Kidney (tissue), 14 donors: ENCODE data around the gene OR9I1. TPM values are rescaled to one million over a fixed set of nuclear protein-coding genes. Genes with fewer than 3 reads are reported as not detected.

ENCODE experiments used
- DNase-seq, 5 donors: peaks; one replicate each; pipeline ENCODE4 v3.0.0-alpha.2; 2013 to 2020
- FAIRE-seq: peaks from 2 replicates; lab custom pipeline; 2012; peaks lifted over from hg19 to GRCh38; lab: Jason Lieb, UNC
- H3K27ac ChIP-seq, 2 donors: one replicate each; pipeline ENCODE4 v1.7.0; 2013; ENCODE audit warnings: low read depth in 2 of 2, low read length in 2 of 2, inconsistent platforms in 1 of 2
- H3K27me3 ChIP-seq: one replicate; pipeline ENCODE4 v1.7.1; 2013; ENCODE audit warnings: low read length, inconsistent platforms; ENCODE audit not compliant: control insufficient read depth, insufficient read depth
- H3K36me3 ChIP-seq, 3 donors: one replicate each; pipeline versions ENCODE4 v1.7.0 to v1.7.1; 2013; ENCODE audit warnings: low read length in 3 of 3, control low read depth in 1 of 3, inconsistent platforms in 1 of 3; ENCODE audit not compliant: insufficient read depth in 3 of 3, control insufficient read depth in 2 of 3
- H3K4me1 ChIP-seq, 3 donors: one replicate each; pipeline versions ENCODE4 v1.7.0 to v1.7.1; 2013; ENCODE audit warnings: low read length in 3 of 3, inconsistent platforms in 1 of 3, low read depth in 1 of 3; ENCODE audit not compliant: control insufficient read depth in 2 of 3, insufficient read depth in 2 of 3
- H3K4me3 ChIP-seq, 3 donors: one replicate each; pipeline versions ENCODE4 v1.7.0 to v1.8.1; 2013; ENCODE audit warnings: low read length in 3 of 3, control low read depth in 1 of 3, inconsistent platforms in 1 of 3
- H3K9ac ChIP-seq, 3 donors: one replicate each; pipeline versions ENCODE4 v1.7.0 to v1.7.1; 2013; ENCODE audit warnings: low read length in 3 of 3, control low read depth in 1 of 3, inconsistent platforms in 1 of 3
- H3K9me3 ChIP-seq, 3 donors: one replicate each; pipeline versions ENCODE4 v1.7.0 to v1.7.1; 2013; ENCODE audit warnings: low read length in 3 of 3, control low read depth in 1 of 3, inconsistent platforms in 1 of 3; ENCODE audit not compliant: control insufficient read depth in 2 of 3, insufficient read depth in 1 of 3
- CTCF ChIP-seq: IDR thresholded peaks from 3 replicates; pipeline ENCODE4 v1.5.1; 2012; ENCODE audit warnings: mild to moderate bottlenecking, moderate library complexity, borderline replicate concordance; ENCODE audit not compliant: insufficient read depth; ENCODE audit errors: extremely low read depth
- intact Hi-C: fragments of 100-400 bp; cut with DNase I; formaldehyde crosslinking; loops from one replicate; pipeline ENCODE4 v1.11.1; 2022
- polyA plus RNA-seq: library from polyadenylated mRNA; stranded (reverse); fragments of 350-450 nt; fragmentation: Illumina TruSeq; extraction: RNeasy Lipid Tissue Mini Kit (QIAGEN cat#74804); gene quantifications from one replicate; pipeline ENCODE4 v1.2.3, GENCODE V29; 2014; ENCODE audit warnings: low read depth, low replicate concordance; ENCODE audit not compliant: insufficient read depth
- total RNA-seq: library from RNA; stranded (reverse); fragmentation: NEBNext Ultra II Directional; extraction: Animal tissue kit (Norgen Biotek cat#: 25700); gene quantifications from one replicate; pipeline ENCODE4 v1.2.1, GENCODE V29; 2021
- donor health status: control.
- donor health status: control.
- donor health status: control.
- donor health status: control.
- donor health status: control.
- donor health status: DM: yes; HTN: yes; CAD: no.
- donor health status: Normal renal cell carcinoma (clear cell type).

Gene OR9I1
- total and polyA plus RNA-seq, 2 donors from 2014 or later: not detected

DNA sequence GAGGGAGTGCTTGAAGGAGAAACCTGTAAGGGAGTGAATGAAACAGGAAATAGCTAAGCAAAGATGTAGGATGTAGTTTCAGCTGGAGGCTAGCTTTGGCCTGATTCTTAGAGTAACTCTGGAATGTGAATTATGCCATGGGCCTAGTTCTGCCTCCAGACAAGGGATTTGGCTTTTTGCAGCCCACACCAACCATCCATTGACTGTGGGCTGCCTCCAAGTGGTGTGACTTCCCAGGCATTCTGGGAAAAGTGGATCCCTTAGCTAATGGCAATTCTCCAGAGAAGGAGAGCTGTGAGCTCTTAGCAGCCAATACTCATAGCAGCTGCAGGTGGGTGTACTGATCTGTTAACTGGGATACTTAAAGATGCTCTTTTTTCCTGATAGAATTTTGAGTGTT, 2.0 kb upstream of the OR9I1 start:
- Histone ChIP-seq H3K4me1 (no peaks in the 10 kb centered on the region), H3K27ac (no peak overlapping the region), H3K36me3 (no peaks in the 10 kb centered on the region), H3K9ac (no peak overlapping the region), H3K9me3 (no peaks in the 10 kb centered on the region), H3K4me3 (no peak overlapping the region), H3K27me3 (no peaks in the 10 kb centered on the region)
- no peak for DNase-seq
- no peak for TF ChIP-seq CTCF
- intact Hi-C loops: no loop called here
- FAIRE-seq: no peak

GRCh38 chr11:58121096-58121495, 4.2 kb downstream of the OR9I1 start:
- intact Hi-C loops: no loop called here
- no peak for TF ChIP-seq CTCF
- H3K9me3 ChIP-seq: no peaks in the 10 kb centered on the region
- no peak overlapping the region for H3K9ac ChIP-seq
- H3K27ac ChIP-seq: no peak overlapping the region
- H3K36me3 ChIP-seq: no peaks in the 10 kb centered on the region
- DNase-seq (no peak), FAIRE-seq (no peak)
- H3K4me1 ChIP-seq: no peaks in the 10 kb centered on the region
- H3K27me3 ChIP-seq: no peaks in the 10 kb centered on the region
- no peak overlapping the region for H3K4me3 ChIP-seq

DNA sequence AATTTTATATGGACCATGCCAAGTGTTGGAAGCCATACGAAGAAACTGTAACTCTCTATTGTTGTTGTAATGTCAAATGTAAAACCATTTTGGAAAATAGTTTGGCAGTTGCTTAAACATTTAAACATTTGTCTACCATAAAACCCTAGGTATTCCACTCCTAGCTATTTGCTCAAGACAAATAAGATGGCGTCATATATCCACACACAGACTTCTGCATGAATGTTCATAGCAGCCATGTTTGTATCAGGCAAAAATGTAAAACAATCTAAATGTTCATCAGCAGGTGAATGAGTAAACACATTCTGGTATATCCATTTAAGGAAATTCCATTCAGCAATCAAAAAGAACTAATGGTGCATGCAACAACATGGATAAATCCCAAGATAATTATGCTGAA, 27.9 kb downstream of the OR9I1 start:
- intact Hi-C loops: no loop called here
- no peak for DNase-seq
- Histone ChIP-seq H3K4me3 (no peak overlapping the region), H3K27ac (no peak overlapping the region), H3K4me1 (no peaks in the 10 kb centered on the region), H3K9ac (no peak overlapping the region), H3K27me3 (no peaks in the 10 kb centered on the region), H3K9me3 (peaks cover 0 to 2% (median under 1%) of the 10 kb centered on the region in 3 donors), H3K36me3 (no peaks in the 10 kb centered on the region)
- FAIRE-seq: no peak
- no peak for TF ChIP-seq CTCF

DNA sequence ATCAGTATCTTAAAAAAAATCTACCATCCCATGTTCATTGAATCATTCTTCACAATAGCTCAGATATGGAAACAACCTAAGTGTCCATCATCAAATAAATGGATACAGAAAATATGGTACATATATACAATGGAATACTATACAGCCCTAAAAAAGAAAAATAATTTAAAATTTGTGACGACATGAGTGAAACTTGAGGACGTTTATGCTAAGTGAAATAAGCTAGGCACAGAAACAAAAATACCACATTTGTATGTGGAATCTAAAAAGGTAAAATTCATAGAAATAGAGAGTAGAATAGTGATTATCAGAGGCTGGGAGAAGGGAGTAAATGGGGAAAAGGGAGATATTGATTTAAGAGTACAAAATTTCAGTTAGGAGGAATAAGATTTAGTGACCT, 38.8 kb downstream of the OR9I1 start:
- Histone ChIP-seq H3K36me3 (no peaks in the 10 kb centered on the region), H3K27ac (no peak overlapping the region), H3K27me3 (no peaks in the 10 kb centered on the region), H3K4me3 (no peak overlapping the region), H3K4me1 (no peaks in the 10 kb centered on the region), H3K9me3 (no peaks in the 10 kb centered on the region), H3K9ac (no peak overlapping the region)
- TF ChIP-seq CTCF: no peak
- intact Hi-C loops: no loop called here
- DNase-seq: no peak
- FAIRE-seq: no peak
